Gastroesophageal sphincter (tissue), 3 donors: ENCODE measurements around the gene ARHGAP6.

Source experiments
- CTCF ChIP-seq, 4 experiments: fragments of 200-600 bp in 2 of 4; fragments of 450-650 bp in 2 of 4; sonication (generic) in 1 of 4; IDR thresholded peaks; one replicate each; pipeline ENCODE4 v1.5.1; 2017 to 2019; ENCODE audit warnings: antibody characterized with exemption in 4 of 4, mild to moderate bottlenecking in 2 of 4, moderate library complexity in 2 of 4
- EP300 ChIP-seq: sonication (generic); formaldehyde crosslinking; IDR thresholded peaks from one replicate; pipeline ENCODE4 v1.6.1; 2017; ENCODE audit warnings: antibody characterized with exemption, mild to moderate bottlenecking

- TF ChIP-seq CTCF (IDR thresholded peaks at IDR 0.05) (no peak), EP300 (no peak)
Observed at GRCh38 chrX:11445540-11445939, 220.2 kb downstream of the ARHGAP6 start.
